CD4-positive, alpha-beta T cell treated with Interleukin-15 for 1 hour (primary cell): ENCODE results near the gene FIGNL1.

ENCODE experiments used
- DNase-seq: peaks from one replicate; pipeline ENCODE4 v3.0.0-alpha.2; 2020

FIGNL1 gene

DNA sequence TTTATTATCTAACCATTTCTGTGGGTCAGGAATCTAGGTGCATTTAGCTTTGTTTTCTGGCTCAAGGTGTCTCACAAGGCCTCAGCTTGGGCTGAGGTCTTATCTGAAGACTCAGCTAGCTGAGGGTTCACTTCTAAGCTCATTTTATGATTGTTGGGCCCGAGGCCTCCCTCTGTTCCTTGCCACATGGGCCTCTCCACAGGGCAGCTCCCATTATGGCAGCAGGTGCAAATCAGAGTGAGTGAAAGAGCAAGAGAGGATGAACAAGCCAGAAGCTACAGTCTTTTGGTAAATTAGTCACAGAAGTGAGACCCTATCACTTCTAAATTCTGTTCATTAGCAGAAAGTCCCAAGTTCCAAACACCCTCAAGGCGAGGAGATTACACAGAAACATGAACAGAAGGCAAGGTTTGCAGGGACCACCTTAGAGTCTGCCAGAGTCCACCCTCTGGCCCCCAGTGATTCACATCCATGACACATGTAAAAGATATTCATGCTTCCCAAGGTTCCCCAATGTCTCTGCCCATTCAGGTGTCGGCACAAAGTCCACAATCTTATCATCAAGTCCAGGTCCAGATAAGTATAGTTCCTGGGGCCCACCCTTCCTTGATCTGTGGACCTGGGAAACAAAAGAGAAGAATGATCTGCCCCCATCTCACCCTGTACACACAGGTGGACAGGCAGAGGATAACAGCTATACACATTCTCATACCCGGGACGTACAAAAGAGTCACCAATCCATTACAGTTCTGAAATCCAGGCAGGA, 23.7 kb downstream of the FIGNL1 start:
- no peak for DNase-seq

DNA sequence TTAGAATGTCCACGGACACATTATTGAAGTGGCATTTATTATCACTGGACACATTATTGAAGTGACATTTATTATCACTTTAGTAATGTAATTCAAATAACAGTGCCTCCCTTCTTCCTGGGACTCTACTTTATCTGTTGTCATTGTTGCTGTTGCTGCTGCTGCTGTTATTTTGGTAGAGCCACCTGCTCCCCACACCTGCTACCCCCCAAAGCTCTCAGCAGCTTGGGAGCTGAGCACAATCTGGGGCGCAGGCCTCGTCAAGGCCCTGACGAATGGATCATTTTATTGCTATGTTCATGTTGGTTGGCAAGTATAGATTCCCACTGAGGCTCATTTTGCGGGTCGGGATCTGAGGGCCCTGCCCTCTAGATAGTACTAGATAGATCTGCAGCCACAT, 24.8 kb downstream of the FIGNL1 start:
- no peak for DNase-seq

DNA sequence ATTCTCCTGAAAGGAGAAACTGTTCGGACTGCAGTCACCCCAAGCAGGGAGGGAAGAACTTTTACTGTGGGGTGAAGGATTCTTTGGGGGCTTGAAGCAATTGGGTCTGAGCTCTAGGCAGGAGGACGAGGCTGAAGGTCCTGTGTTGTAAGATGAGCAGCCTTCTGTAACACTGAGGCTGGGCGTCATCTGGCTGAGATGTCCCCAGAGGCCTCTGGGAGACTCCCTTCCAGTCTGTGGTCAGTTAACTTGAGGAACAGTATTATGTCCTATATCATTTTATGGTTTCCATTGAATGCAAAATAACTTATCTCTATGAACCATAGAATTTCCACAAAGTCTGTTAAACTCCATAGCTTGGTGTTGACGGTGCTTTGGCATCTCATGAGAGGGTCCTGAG, 26.3 kb downstream of the FIGNL1 start:
- no peak for DNase-seq

DNA sequence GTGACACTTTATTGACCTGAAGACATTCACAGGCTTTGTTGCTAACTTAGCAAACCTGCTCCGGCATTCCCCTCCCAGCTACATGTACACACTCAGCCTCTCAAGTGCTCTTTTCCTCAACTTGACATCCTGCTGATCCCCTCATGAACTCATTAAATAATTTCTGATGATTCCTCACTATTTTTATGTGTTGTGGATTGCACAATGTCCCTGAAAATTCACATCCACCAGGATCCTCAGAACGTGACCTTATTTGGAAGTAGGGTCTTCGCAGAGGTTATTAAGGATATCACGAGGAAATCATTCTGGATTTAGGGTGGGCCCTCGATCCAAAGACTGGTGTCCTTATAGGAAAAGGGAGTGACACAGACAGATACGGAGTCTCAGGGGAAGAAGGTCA, 27.3 kb downstream of the FIGNL1 start:
- no peak for DNase-seq

DNA sequence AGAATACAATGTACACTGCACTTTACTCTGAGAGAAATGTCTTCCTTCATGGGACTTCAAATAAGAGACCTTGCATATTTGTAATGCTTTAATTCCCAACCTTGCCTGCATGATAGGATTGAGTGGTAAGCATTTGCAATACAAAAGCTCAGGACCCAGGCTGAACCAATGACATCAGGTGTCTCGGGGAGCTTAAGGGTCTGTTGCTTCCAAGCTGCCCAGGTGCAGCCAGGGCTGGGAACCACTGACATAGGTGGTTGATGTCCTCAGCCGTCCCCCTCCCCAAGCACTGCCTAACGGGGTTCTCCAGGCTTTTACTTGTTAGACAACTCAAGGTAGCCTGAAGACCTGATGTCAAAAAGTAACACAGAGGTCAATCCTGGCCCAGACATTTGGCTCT, 29.1 kb downstream of the FIGNL1 start:
- DNase-seq = no peak

DNA sequence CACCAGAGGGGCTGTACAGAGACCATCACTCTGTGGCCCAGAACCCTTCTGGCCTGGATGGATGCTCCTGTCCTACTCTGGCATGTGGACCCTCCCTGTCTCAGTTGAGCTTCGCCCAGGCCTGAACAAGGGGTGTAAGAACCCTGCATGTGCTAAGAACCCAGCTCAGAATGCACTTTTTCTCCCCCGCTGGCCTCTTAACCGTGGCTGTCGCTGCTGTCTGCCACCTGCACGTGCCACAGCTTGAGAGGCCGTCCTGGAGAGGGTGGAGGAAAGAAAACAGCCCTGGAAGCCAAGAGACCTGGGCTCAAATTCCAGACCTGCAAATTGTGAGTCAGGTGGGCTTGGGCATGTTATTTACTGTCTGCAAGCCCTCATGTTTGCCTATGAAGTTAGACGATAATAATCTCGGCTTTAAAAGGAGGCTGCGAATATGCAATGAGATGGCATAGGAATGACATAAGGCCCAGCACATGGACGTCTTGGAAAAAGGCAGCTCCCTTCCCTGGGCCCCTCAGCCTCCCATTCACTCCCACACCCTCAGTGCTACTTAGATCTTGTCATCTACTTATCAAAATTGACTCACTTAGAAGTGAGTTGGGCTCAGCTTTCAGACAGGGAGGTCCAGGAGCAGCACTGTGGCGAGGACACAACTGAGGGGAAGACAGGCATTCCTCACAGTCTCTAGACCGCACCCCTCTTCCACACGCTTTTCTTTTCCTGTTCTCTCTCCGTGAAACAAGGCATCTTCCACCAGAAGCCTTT, 31.4 kb downstream of the FIGNL1 start:
- no peak for DNase-seq

DNA sequence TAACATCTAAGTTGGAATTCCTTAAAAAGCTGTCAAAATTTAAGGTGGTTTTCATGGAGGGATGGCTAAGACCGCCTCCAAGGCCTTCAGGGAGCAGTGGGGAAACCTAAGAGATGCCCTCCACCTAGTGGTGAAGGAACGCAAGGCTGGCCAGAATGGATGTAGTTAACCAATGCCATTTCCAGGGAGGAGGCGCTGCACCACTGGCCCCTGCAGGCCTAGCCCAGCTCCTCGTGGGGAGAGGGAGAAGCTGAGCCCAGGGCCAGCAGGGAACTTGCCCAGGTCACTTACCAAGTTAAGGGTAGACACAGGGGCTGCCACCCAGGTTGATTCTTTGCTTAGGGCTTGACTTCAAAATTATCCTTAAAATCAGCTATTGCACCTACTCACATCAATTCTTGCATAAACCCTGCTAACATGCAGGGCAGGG, 32.0 kb downstream of the FIGNL1 start:
- DNase-seq = peak; percentile 75

DNA sequence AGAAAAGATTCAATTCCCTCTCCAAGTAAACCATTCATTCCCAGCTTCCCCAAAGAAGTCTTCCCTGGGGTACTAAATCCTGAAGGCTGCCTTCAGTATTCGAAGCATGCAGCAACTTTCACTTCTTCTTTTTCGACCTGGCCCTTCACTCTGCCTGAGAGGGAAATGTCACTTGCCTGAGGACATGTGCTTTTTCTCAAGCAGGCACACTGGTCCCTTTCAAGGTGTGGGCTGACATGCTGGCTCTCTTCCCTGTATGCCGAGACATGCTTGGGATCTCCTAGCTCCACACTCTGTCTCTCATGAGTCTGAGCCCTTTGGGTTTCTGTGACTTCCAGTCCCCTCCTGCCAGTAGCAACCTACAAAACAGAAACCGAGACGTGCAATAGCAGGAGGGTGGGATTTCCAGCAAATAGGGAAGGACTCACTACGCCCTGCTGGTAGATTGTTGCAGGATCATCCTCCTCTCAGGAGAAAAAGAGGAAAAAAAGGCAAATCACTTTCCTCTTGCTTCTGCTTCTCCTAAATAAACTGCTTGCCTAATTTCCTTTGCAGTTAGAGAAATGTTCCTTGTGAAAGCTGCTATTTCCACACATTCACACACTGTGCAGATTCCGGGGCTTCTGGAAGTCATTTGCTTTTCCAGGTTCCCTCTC, 33.5 kb downstream of the FIGNL1 start:
- DNase-seq = peak; percentile 46

DNA sequence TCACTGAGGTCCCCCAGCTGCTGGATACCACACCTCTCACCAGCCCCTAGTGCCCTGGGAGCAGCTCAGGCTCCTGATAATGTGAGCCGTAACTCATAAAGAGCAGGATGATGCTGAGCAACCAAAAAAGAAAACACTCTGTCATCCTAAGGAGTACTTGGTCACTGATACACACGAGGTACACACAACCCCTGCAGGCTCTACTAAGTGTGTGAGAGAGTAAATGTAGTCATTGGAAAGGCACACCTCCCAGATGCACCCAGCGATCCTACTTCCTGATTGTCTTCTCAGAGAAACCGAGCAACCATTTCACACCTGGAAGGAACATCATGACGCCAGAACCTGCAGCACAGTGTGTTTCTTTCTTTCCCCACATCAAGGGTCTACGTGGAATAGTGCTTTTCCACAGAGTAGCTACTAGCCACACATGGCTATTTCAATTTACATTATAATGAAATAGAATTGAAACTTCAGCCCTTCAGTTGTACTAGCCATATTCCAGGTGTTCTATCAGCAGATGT, 34.2 kb downstream of the FIGNL1 start:
- DNase-seq = no peak

DNA sequence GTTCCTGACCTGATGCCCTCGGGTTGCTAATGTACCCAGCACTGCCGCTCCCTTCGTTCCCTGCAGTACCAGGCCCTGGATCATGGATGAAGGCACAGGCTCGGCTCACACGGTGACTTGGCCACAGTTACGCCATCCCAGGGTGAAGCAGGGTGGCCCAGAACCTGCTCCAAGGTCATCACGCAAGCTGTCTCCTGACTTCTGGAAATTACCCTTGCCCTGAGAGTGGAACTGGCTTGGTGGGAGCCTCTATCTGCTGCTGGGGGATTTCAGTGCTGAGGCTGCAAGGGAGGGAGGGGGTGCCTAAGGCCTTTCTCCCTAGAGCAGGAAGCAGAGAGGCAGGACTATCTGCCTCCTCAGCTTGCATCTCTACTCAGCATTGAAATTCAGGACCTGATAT, 36.6 kb downstream of the FIGNL1 start:
- no peak for DNase-seq

DNA sequence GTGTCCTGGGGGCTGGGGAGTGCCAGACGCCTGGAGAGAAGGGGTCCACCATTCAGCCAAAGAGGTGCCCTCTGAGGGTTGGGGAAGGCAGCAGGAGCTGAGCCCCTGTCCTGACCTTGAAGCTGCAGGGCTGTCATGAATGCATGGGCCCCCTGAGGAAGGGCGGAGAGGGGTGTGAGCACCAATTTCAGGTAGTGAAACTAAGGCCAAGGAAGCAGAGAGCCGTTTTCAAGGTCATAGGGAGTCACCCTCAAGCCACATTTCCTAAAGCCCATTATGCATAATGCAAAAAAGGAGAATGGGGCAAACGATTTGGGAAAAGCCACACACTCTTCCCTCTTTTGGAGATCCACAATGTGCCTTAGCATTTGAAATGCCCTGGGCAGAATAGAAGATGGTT, 37.2 kb downstream of the FIGNL1 start:
- DNase-seq = no peak

DNA sequence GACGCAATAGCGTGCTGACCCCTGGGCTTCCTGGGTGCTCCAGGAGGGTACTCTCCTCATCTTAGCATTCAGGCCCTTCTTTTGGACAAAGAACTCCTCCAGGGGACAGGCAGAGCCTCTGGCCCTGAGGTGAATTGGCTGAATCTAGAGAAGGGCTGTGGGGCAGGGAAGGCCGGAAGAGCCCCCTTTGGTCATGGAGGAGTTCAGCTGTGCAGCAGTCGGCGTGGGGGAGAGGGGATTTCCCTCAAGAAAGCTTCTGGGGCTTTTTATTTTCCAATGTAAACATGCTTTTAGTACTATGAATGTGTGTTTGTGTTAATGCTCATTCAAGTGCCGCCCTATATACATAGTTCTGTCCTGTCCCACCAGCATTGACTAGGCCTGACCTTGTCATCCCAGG, 38.8 kb downstream of the FIGNL1 start:
- no peak for DNase-seq

DNA sequence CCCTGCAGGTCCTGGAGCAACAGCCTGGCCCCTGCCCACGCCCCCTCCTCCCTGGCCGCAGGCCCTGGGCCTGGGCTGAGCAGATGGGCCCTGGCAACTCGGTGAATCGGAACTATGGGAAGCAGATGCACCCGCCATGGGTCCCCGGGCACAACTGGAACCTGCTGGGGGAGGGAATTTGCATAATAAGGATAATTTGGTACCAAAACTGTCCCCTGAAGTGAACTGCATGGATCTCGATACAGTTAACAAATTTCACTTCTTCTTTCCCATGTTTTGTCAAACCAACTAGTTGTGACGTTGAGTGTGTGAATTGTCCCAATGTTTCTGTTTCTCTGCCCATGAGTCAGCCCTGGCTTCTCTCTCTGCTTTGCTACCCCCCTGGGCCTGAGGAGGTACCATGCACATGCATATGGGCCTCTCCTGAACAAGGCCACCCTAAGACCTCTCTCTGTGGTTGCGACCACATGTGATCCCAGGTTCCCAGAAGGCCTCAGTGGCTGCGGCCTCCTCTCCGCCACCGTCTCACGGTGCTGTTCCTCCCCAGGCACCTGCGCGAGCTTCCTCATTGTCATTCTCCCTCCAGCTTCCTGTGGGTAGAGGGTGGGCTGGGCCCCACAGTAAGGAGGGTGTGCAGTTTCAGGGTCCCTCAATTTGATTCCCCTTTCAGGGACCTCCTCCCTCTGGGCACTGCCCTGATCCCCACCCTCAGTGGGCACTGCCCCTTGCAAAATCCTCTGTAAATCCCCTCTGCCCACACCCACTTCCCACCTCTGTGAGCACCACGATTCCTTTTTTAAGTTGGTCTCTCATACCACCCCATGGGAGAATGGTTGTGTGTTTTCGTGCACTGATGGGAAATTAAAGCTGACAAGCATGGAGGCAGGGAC, 40.0 kb downstream of the FIGNL1 start:
- DNase-seq = peak; percentile 55

DNA sequence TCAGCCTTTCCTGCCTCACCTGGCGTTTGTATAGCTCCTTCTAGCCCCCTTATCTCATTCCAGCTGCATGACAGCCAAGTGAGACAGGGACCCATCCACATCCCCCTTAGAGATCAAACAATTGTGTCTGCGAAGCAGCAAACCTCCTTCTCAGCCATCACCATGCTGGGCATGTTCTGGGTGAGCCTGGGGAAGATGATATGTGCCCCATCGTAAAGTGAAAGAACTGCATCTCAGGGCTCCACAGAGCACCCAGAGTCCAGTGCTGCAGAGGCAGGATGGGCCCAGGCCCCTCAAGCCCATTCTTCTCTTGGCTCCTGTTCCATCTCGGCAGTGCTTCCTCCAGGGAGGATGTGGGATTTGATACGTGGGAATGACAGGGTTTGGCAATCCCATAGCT, 43.2 kb downstream of the FIGNL1 start:
- no peak for DNase-seq

DNA sequence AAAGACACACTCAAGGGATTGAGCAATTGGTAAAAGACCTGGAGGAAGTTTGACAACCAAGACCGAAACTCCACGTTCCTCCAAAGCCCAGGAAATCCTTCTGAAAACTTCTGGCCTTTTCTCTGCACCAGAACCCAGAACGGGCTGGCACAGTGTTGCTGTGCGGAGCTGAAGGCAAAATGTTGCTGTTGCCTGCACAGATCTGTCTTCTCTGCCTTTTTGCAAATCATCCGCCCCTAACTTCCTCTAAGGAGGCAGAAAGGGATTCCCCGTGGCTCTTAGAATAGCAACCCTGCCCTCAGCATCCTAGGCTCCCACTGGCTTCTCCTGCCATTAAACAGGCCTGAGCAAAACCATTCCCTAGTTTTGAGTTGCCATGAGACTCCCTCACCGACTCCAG, 44.9 kb downstream of the FIGNL1 start:
- DNase-seq = no peak

DNA sequence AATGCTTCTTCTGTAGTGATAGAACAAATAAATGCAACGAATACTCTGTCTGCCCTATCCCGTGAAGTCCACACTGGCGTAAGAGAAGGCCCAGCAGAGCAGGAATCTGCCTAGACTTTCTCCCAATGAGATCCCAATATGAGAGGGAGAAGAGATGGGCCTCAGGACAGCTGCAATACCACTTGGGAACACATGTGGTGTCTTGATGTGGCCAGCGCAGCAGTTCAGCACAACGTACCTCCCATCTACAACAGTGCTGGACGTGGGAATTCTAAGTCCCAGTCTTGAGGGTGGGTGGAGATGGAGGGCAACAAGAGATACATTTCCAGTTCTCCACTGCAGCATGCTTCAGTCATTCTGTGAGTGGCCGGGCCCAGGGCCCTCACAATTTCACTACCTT, 45.8 kb downstream of the FIGNL1 start:
- DNase-seq = no peak

DNA sequence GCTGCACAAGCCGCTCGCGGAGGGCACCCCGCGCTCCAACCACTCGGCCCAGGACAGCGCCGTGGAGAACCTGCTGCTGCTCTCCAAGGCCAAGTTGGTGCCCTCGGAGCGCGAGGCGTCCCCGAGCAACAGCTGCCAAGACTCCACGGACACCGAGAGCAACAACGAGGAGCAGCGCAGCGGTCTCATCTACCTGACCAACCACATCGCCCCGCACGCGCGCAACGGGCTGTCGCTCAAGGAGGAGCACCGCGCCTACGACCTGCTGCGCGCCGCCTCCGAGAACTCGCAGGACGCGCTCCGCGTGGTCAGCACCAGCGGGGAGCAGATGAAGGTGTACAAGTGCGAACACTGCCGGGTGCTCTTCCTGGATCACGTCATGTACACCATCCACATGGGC, 50.0 kb downstream of the FIGNL1 start:
- no peak for DNase-seq

DNA sequence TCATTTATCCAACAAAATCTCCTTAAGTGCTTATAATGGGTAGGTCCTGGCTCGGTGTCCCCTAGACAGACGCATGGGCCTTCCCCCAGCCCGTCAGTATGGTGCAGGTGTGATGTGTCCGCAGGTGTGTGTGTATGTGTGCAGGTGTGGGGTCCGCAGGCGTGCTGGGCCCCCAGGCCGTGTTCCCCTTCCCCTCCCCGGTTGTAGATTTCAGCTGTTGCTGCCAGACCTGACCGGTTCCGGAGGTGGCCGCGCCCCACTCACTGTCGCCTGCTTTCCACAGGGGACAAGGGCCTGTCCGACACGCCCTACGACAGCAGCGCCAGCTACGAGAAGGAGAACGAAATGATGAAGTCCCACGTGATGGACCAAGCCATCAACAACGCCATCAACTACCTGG, 50.5 kb downstream of the FIGNL1 start:
- no peak for DNase-seq

DNA sequence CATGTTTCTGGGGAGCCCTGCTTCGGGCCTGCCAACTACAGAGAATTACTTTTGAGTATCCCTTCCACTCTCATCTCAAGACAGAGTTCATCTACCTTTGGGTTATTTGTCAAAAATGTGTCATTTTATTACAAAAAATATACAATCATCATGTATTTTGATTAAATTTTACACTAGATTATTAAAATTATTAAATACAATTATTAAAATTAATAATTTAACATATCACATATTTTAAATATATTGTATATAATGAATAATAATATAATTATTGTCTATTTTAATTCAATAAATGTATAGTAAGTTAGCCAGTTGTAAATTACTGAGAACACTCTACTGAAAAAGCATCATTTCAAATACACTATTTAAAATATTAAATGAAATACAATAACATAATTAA, 50.9 kb downstream of the FIGNL1 start:
- no peak for DNase-seq

DNA sequence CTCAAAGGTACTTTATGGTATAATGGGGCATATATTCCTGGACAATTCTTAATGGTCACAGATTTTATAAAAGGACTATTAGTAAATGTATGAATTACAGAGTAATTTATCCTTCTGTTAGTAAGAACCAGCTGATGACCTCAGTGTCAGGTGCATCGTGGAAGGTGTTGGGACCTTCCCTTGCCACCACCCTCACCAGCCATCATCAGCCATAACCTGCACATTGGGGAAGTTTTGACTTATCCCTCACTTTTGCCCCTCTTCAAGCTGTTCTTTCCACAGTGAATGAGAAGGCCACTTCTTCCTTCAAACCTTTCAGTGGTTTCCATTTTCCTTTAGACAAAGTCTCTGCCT, 52.2 kb downstream of the FIGNL1 start:
- no peak for DNase-seq

DNA sequence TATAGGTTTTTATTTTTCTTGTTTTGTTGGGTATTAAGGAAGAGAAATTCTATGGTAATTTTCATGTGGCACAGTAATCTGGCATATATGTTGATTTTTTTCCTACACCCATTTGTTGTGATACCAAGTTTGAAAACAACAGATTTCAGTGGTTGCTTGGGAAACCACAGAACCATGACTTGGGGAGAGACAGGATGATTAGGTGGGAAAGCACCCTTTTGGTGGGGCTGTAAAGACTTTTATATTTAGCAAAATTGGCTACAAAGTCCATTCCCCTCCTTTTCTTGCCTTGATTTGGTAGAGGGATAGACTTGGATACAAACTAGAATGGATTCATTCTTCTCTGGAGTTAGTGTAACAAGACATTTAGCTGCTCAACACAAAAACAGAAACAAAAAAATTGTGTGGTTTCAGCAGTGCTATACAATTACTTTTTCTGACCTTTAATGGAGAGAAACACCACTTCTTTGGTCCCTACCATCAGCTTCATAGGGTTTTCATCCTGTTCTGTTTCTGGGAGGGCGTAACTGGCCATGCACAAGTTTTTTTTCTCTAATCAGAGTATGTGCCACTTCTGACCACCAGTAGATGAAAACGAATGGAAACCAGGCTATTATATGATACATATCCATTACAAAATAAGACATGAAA, 52.7 kb downstream of the FIGNL1 start:
- no peak for DNase-seq

DNA sequence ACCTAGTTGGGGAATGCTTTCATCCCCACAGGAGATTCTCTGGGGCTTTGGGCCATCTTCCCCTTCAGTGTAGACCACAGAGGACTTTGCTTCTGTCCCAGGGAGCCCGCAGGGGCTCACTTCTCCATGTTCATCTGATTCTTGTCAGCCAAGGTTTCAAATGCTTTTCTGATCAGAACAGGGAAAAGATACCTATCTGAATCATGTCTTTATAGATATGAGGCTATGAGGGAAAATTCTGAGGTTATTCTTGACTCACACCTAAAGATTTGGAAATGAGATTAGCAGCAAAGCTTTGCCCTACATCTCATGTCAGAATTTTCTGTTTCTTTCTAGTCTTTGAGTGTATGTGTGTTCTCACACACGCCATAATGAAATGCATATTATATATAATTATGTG, 53.3 kb downstream of the FIGNL1 start:
- DNase-seq = no peak
